A673 (cell line): ENCODE data around the gene ATXN7L2. TPM values are rescaled to one million over a fixed set of nuclear protein-coding genes. Genes with fewer than 3 reads are reported as not detected.

Experiments used
- BruUV-seq: library from RNA; stranded (reverse); fragments of 400-500 nt; replicated peaks from 2 replicates; lab custom pipeline; 2021; lab: Mats Ljungman, UMichigan
- CTCF ChIA-PET: fragments of 300-600 bp; sonication (Branson Sonifier 250); formaldehyde crosslinking; loops from one replicate; lab custom pipeline; 2022; ENCODE audit warnings: antibody characterized with exemption; lab: Charles Lee
- POLR2A ChIA-PET: fragments of 300-600 bp; sonication (Branson Sonifier 250); formaldehyde crosslinking; loops from one replicate; lab custom pipeline; 2022; ENCODE audit warnings: antibody characterized with exemption; ENCODE audit not compliant: low non-redundant PET; lab: Charles Lee
- DNase-seq: peaks from one replicate; pipeline ENCODE4 v3.0.0-alpha.2; 2015; ENCODE audit warnings: low spot score
- H3K27ac ChIP-seq: fragments of 200-600 bp; sonication (generic); 2 replicates; pipeline ENCODE4 v1.5.1; 2016; ENCODE audit warnings: mixed run types, low read depth, mild to moderate bottlenecking, mixed read lengths, antibody characterized with exemption, low read length; ENCODE audit not compliant: poor library complexity, severe bottlenecking
- H3K27me3 ChIP-seq: fragments of 200-600 bp; sonication (generic); replicated peaks from 2 replicates; pipeline ENCODE4 v1.6.1; 2017; ENCODE audit warnings: mixed run types, low read depth, mild to moderate bottlenecking, mixed read lengths, antibody characterized with exemption, low read length; ENCODE audit not compliant: insufficient read depth, poor library complexity
- H3K36me3 ChIP-seq: fragments of 200-600 bp; sonication (generic); 2 replicates; pipeline ENCODE4 v1.6.1; 2016; ENCODE audit warnings: mixed run types, mild to moderate bottlenecking, mixed read lengths, antibody characterized with exemption, low read length; ENCODE audit not compliant: insufficient read depth, poor library complexity, severe bottlenecking
- H3K4me1 ChIP-seq: fragments of 200-600 bp; sonication (generic); 2 replicates; pipeline ENCODE4 v1.6.1; 2017; ENCODE audit warnings: mixed run types, mild to moderate bottlenecking, mixed read lengths, antibody characterized with exemption, low read length; ENCODE audit not compliant: insufficient read depth, poor library complexity, severe bottlenecking
- H3K4me3 ChIP-seq: fragments of 200-600 bp; sonication (generic); 2 replicates; pipeline ENCODE4 v1.5.1; 2016; ENCODE audit warnings: low read depth, mixed run types, mild to moderate bottlenecking, mixed read lengths, low read length; ENCODE audit not compliant: poor library complexity, severe bottlenecking
- H3K9me3 ChIP-seq: fragments of 200-600 bp; sonication (generic); 2 replicates; pipeline ENCODE4 v1.6.1; 2016; ENCODE audit warnings: mixed run types, low read depth, mild to moderate bottlenecking, mixed read lengths, antibody characterized with exemption, low read length; ENCODE audit not compliant: poor library complexity, severe bottlenecking
- CTCF ChIP-seq: fragments of 300-800, 200-600 bp; sonication (generic); conservative IDR thresholded peaks from 2 replicates; pipeline ENCODE4 v1.5.1; 2017; ENCODE audit warnings: low read depth, mild to moderate bottlenecking, antibody characterized with exemption, low read length, moderate library complexity, mixed read lengths
- EZH2 ChIP-seq: fragments of 200-600 bp; sonication (generic); IDR thresholded peaks from 2 replicates; pipeline ENCODE4 v1.6.1; 2017; ENCODE audit warnings: borderline replicate concordance, low read depth, mild to moderate bottlenecking, mixed read lengths, antibody characterized with exemption, low read length; ENCODE audit not compliant: poor library complexity, severe bottlenecking
- intact Hi-C: fragments of 100-400 bp; cut with micrococcal nuclease; formaldehyde crosslinking; loops from one replicate; pipeline ENCODE4 v1.10.0; 2022; ENCODE audit not compliant: unreplicated experiment
- total RNA-seq: library from RNA; stranded (reverse); gene quantifications from 2 replicates; pipeline ENCODE4 v1.2.3, GENCODE V29; 2021

Gene ATXN7L2
- total RNA-seq, 1 experiment from 2014 or later: 16.3 TPM

GRCh38 chr1:109488696-109489095 is 5.0 kb downstream of the ATXN7L2 start:
- TF ChIP-seq EZH2 (no peak), CTCF (no peak)
- no TSS peak for BruUV-seq
- ChIA-PET CTCF (no interaction called here), POLR2A (no interaction called here)
- Histone ChIP-seq H3K9me3 (no peaks in the 10 kb centered on the region), H3K4me1 (peaks cover 8% of the 10 kb centered on the region), H3K27me3 (no peaks in the 10 kb centered on the region), H3K36me3 (peaks cover 32% of the 10 kb centered on the region), H3K27ac (no peak overlapping the region), H3K4me3 (no peak overlapping the region)
- DNase-seq: no peak
- intact Hi-C loops: no loop called here

- TF ChIP-seq EZH2 (no peak), CTCF (peak; percentile 84)
- H3K27me3 ChIP-seq: no peaks in the 10 kb centered on the region
- peaks cover 3% of the 10 kb centered on the region for H3K4me1 ChIP-seq
- intact Hi-C loops: loop anchor here (1.0 kb wide), 1 partner anchor 43 kb away; no protein-coding TSS in a partner anchor
- no peaks in the 10 kb centered on the region for H3K9me3 ChIP-seq
- H3K36me3 ChIP-seq: peaks cover 32% of the 10 kb centered on the region
- ChIA-PET POLR2A (interaction anchor here (0.5 kb wide), 2 partner anchors 58 to 73 kb away, joined by 3 read pairs; partner anchors contain the start of gene GNAI3), CTCF (interaction anchor here (0.5 to 2.0 kb wide), 11 partner anchors 9 to 516 kb away, joined by 3 to 22 read pairs (median 4); partner anchors contain the start of gene PSMA5)
- no peak overlapping the region for H3K4me3 ChIP-seq
- BruUV-seq: no TSS peak
- peak; percentile 80 for DNase-seq
- no peak overlapping the region for H3K27ac ChIP-seq
Measured at GRCh38 chr1:109490029-109490933, 6.6 kb downstream of the ATXN7L2 start.

GRCh38 chr1:109490934-109491302 is 7.2 kb downstream of the ATXN7L2 start:
- Histone ChIP-seq H3K27ac (no peak overlapping the region), H3K4me1 (no peaks in the 10 kb centered on the region), H3K4me3 (no peak overlapping the region), H3K9me3 (no peaks in the 10 kb centered on the region), H3K36me3 (peaks cover 35% of the 10 kb centered on the region), H3K27me3 (no peaks in the 10 kb centered on the region)
- TF ChIP-seq CTCF (no peak), EZH2 (no peak)
- intact Hi-C loops: loop anchor here (1.0 kb wide), 1 partner anchor 42 kb away; no protein-coding TSS in a partner anchor
- ChIA-PET POLR2A (interaction anchor here (0.5 kb wide), 2 partner anchors 58 to 74 kb away, joined by 3 read pairs; partner anchors contain the start of gene GNAI3), CTCF (interaction anchor here (0.5 to 2.0 kb wide), 7 partner anchors 9 to 391 kb away, joined by 3 to 22 read pairs (median 4); no protein-coding TSS in a partner anchor)
- DNase-seq: no peak
- no TSS peak for BruUV-seq
